Erythroblast (primary cell): Measurements from ENCODE around the gene NES.

Experiments
- GATA1 ChIP-seq: IDR thresholded peaks from 2 replicates; pipeline ENCODE4 v1.6.1; 2011; ENCODE audit warnings: low read depth, mild to moderate bottlenecking, control low read depth, low read length, moderate library complexity
- POLR2A ChIP-seq: IDR thresholded peaks from 2 replicates; pipeline ENCODE4 v1.6.1; 2011; ENCODE audit warnings: mild to moderate bottlenecking, low read length

DNA sequence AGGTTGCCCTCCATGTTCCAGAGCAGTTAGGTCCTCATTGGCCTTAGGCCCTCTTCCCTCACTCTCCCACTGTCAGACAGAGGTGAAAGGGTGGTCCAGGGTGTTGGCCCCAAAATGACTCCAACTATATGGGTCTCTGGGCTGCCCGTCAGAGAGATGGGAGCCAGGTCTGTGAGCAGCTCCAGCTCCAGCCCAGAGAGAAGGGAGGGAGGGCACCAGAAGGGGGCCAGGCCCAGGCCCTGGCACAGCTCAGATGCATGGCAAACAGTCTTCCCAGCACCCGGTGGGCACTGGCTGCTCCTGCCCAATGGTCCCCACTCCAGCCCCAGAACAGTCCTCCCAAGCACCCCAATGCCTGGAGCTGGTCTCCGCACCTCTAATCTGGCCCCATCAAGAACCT, 33.1 kb downstream of the NES start:
- TF ChIP-seq POLR2A (no peak), GATA1 (no peak)
